Measurements from ENCODE around the gene TMEM108. TPM values are rescaled to one million over a fixed set of nuclear protein-coding genes. Genes with fewer than 3 reads are reported as not detected.

TMEM108 gene
- total RNA-seq, 6 experiments from 2014 or later, result not detected

- peaks cover under 1% of the 10 kb centered on the region; the same call in 1 of the 2 replicates for H3K9me3 Mint-ChIP-seq
- peaks cover 30% of the 10 kb centered on the region for H3K4me1 Mint-ChIP-seq (ENCODE audit: low read depth)
- no peak overlapping the region for H3K4me3 Mint-ChIP-seq
- H3K27ac Mint-ChIP-seq, result 0 out of 2 replicates have a peak overlapping the region, but pooled peaks have one; percentile 14
- H3K27me3 Mint-ChIP-seq (ENCODE audit: insufficient read depth), result peaks cover 8% of the 10 kb centered on the region
- peak; percentile 36 for DNase-seq
- TF ChIP-seq CTCF (IDR thresholded peaks at IDR 0.05), result no peak
- no peaks in the 10 kb centered on the region for H3K36me3 Mint-ChIP-seq (ENCODE audit: low read depth)
Observed at GRCh38 chr3:133271539-133271938, 233.3 kb downstream of the TMEM108 start.

GRCh38 chr3:133273346-133273745, 235.2 kb downstream of the TMEM108 start:
- Mint-ChIP-seq H3K4me1 (ENCODE audit: low read depth) (peaks cover 36% of the 10 kb centered on the region), H3K4me3 (no peak overlapping the region), H3K9me3 (no peaks in the 10 kb centered on the region), H3K27me3 (ENCODE audit: insufficient read depth) (no peaks in the 10 kb centered on the region; the same call in none of the 2 replicates), H3K27ac (no peak overlapping the region), H3K36me3 (ENCODE audit: low read depth) (no peaks in the 10 kb centered on the region)
- DNase-seq, result no peak
- TF ChIP-seq CTCF (IDR thresholded peaks at IDR 0.05), result no peak

GRCh38 chr3:133274477-133274876, 236.3 kb downstream of the TMEM108 start:
- TF ChIP-seq CTCF (IDR thresholded peaks at IDR 0.05), result no peak
- Mint-ChIP-seq H3K27ac (no peak overlapping the region), H3K36me3 (ENCODE audit: low read depth) (no peaks in the 10 kb centered on the region), H3K4me3 (no peak overlapping the region), H3K9me3 (no peaks in the 10 kb centered on the region), H3K27me3 (ENCODE audit: insufficient read depth) (no peaks in the 10 kb centered on the region; the same call in none of the 2 replicates), H3K4me1 (ENCODE audit: low read depth) (peaks cover 36% of the 10 kb centered on the region)
- DNase-seq, result no peak

GRCh38 chr3:133276594-133276993, 238.4 kb downstream of the TMEM108 start:
- Mint-ChIP-seq H3K9me3 (no peaks in the 10 kb centered on the region), H3K27ac (no peak overlapping the region), H3K27me3 (ENCODE audit: insufficient read depth) (no peaks in the 10 kb centered on the region), H3K4me3 (no peak overlapping the region), H3K4me1 (ENCODE audit: low read depth) (peaks cover 32% of the 10 kb centered on the region), H3K36me3 (ENCODE audit: low read depth) (no peaks in the 10 kb centered on the region)
- no peak for DNase-seq
- no peak for TF ChIP-seq CTCF (IDR thresholded peaks at IDR 0.05)

- H3K36me3 Mint-ChIP-seq (ENCODE audit: low read depth), result no peaks in the 10 kb centered on the region
- no peaks in the 10 kb centered on the region for H3K9me3 Mint-ChIP-seq
- H3K27me3 Mint-ChIP-seq (ENCODE audit: insufficient read depth), result no peaks in the 10 kb centered on the region
- DNase-seq, result no peak
- peak overlapping the region; percentile 32; the same call in 1 of the 2 replicates for H3K4me3 Mint-ChIP-seq
- no peak overlapping the region for H3K27ac Mint-ChIP-seq
- TF ChIP-seq CTCF (IDR thresholded peaks at IDR 0.05), result no peak
- peaks cover 29% of the 10 kb centered on the region for H3K4me1 Mint-ChIP-seq (ENCODE audit: low read depth)
Observed at GRCh38 chr3:133277813-133278212, 239.6 kb downstream of the TMEM108 start.

Measured in HFFc6 (cell line).